ENCODE data around the gene TROAP. TPM values are rescaled to one million over a fixed set of nuclear protein-coding genes. Genes with fewer than 3 reads are reported as not detected.
A peak's percentile ranks its signal among the peaks of the same experiment; 100 is the strongest.

TROAP gene
- total RNA-seq = 10 to 100 TPM; 60.5 to 87.4 TPM
- polyA plus RNA-seq (2013, experiment 1 of 2) = 89.3 TPM
- 86.0 TPM for polyA plus RNA-seq (2013, experiment 2 of 2)
- long read RNA-seq, experiment 1, transcript TROAP-207 (4 exons, 623 nt) = major isoform, 5 of 24 reads
- long read RNA-seq, experiment 1, partial matches to known transcripts = 6 of 24 reads
- long read RNA-seq, experiment 1, other reads (novel, unspliced or antisense) = 10 of 24 reads
- long read RNA-seq, experiment 2, transcript TROAP-215 (14 exons, 2,771 nt) = minor isoform, 5 of 64 reads
- long read RNA-seq, experiment 2, transcript TROAP-201 (15 exons, 2,527 nt) = major isoform, 15 of 64 reads
- long read RNA-seq, experiment 2, partial matches to known transcripts = 7 of 64 reads
- long read RNA-seq, experiment 2, other reads (novel, unspliced or antisense) = 36 of 64 reads
- long read RNA-seq, experiment 3, transcript TROAP-215 (14 exons, 2,771 nt) = minor isoform, 6 of 83 reads
- long read RNA-seq, experiment 3, transcript TROAP-201 (15 exons, 2,527 nt) = major isoform, 28 of 83 reads
- long read RNA-seq, experiment 3, partial matches to known transcripts = 16 of 83 reads
- long read RNA-seq, experiment 3, other reads (novel, unspliced or antisense) = 30 of 83 reads
- long read RNA-seq, experiment 4, partial matches to known transcripts = 6 of 11 reads
- long read RNA-seq, experiment 4, other reads (novel, unspliced or antisense) = 3 of 11 reads

DNA sequence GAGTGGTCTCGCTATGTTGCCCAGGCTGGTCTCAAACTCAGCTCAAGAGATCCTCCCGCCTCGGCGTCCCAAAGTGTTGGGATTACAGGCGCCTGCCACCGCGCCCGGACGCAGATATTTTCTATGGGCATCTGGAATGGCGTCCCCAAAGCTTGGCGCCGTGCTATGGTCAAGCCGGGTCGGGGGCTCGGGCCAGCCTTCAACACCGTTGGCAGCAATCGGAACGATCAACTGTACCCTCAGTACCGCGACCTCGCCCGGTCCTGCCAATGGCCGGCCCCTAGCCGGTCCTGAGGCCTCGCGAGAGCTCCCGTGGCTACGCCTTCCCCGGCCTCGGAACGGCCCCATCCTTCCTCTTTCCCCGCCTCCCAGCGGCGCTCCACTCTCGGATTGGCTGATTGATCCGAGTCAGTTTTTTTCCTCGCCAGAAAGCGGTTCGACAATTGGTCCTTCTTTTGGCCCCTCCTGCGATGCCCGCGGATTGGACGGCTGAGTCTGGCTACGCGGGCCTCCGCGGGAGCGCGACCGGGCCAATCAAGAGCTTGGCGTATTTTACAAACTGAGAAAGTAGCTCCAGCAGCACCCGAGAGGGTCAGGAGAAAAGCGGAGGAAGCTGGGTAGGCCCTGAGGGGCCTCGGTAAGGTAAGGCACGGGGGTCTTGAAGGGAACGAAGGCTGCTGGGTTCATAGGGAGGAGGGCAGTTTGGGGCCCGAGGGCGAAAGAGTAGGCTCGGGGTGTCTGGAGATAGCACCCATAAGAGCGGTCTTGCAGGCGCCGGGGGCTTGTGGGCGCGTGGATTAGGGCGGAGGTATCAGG, at the start of gene TROAP:
Gene TROAP (plus strand): TSS at position 548 of the 816 bp plus-strand sequence. CDS start 354 bp downstream, outside the sequence.
- Histone ChIP-seq H3K9me3 (ENCODE audit: control insufficient read depth, low read length) (no peaks in the 10 kb centered on the region), H3K4me1 (ENCODE audit: control insufficient read depth, insufficient read depth, low read length) (peaks cover 4% of the 10 kb centered on the region), H3K27ac (ENCODE audit: low read depth, low read length) (no peak within 1 kb of the TSS), H3K9ac (ENCODE audit: extremely low read depth, low read length, poor library complexity, severe bottlenecking) (peak within 1 kb of the TSS; percentile 84), H3K4me3 (ENCODE audit: low read length) (peak within 1 kb of the TSS; percentile 93), H3K36me3 (ENCODE audit: control insufficient read depth, insufficient read depth, low read length) (peaks cover 26% of the 10 kb centered on the region), H3K27me3 (ENCODE audit: control insufficient read depth, insufficient read depth, low read length, poor library complexity, severe bottlenecking) (peaks cover 14% of the 10 kb centered on the region)
- H3K9me3 Mint-ChIP-seq = no peaks in the 10 kb centered on the region
- peaks cover 17% of the 10 kb centered on the region for H3K36me3 Mint-ChIP-seq (ENCODE audit: low read depth)
- peak within 1 kb of the TSS; percentile 99 for H3K27ac Mint-ChIP-seq
- 0 to 1% methylated on average over 45 to 65 of the region's 65 CpGs for WGBS, 2 experiments (ENCODE audit: insufficient coverage in 1 of 2, insufficient read length in 1 of 2)
- H3K4me1 Mint-ChIP-seq = peaks cover 12% of the 10 kb centered on the region
- peaks cover 11% of the 10 kb centered on the region for H3K27me3 Mint-ChIP-seq (ENCODE audit: insufficient read depth)
- peak within 1 kb of the TSS; percentile 99 for H3K4me3 Mint-ChIP-seq
- peak; percentile 100 for DNase-seq
- TF ChIP-seq, protein P1, sequence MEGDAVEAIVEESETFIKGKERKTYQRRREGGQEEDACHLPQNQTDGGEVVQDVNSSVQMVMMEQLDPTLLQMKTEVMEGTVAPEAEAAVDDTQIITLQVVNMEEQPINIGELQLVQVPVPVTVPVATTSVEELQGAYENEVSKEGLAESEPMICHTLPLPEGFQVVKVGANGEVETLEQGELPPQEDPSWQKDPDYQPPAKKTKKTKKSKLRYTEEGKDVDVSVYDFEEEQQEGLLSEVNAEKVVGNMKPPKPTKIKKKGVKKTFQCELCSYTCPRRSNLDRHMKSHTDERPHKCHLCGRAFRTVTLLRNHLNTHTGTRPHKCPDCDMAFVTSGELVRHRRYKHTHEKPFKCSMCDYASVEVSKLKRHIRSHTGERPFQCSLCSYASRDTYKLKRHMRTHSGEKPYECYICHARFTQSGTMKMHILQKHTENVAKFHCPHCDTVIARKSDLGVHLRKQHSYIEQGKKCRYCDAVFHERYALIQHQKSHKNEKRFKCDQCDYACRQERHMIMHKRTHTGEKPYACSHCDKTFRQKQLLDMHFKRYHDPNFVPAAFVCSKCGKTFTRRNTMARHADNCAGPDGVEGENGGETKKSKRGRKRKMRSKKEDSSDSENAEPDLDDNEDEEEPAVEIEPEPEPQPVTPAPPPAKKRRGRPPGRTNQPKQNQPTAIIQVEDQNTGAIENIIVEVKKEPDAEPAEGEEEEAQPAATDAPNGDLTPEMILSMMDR (conservative IDR thresholded peaks at IDR 0.05) = no peak

GRCh38 chr12:49273726-49274395, 49.2 kb upstream of the TROAP start:
- 96% methylated on average over 3 to 6 of the region's 6 CpGs for WGBS, 2 experiments (ENCODE audit: insufficient coverage in 1 of 2, insufficient read length in 1 of 2)

More at GRCh38 chr12:49273726-49274395, 49.2 kb upstream of the TROAP start:
- Histone ChIP-seq H3K4me1 (ENCODE audit: control insufficient read depth, insufficient read depth, low read length) (no peaks in the 10 kb centered on the region), H3K36me3 (ENCODE audit: control insufficient read depth, insufficient read depth, low read length) (peaks cover 53% of the 10 kb centered on the region), H3K9ac (ENCODE audit: extremely low read depth, low read length, poor library complexity, severe bottlenecking) (no peak overlapping the region), H3K27me3 (ENCODE audit: control insufficient read depth, insufficient read depth, low read length, poor library complexity, severe bottlenecking) (no peaks in the 10 kb centered on the region), H3K4me3 (ENCODE audit: low read length) (no peak overlapping the region), H3K9me3 (ENCODE audit: control insufficient read depth, low read length) (no peaks in the 10 kb centered on the region), H3K27ac (ENCODE audit: low read depth, low read length) (no peak overlapping the region)
- Mint-ChIP-seq H3K4me3 (no peak overlapping the region), H3K9me3 (no peaks in the 10 kb centered on the region), H3K27ac (no peak overlapping the region), H3K36me3 (ENCODE audit: low read depth) (peaks cover 49% of the 10 kb centered on the region), H3K4me1 (peaks cover under 1% of the 10 kb centered on the region), H3K27me3 (ENCODE audit: insufficient read depth) (no peaks in the 10 kb centered on the region)
- TF ChIP-seq, protein P1 (conservative IDR thresholded peaks at IDR 0.05) = no peak
- peak; percentile 67 for DNase-seq

All from endodermal cell (in vitro differentiated cells).